Esophagus mucosa (tissue), 1 donor: ENCODE results near the gene SYPL1. TPM values are rescaled to one million over a fixed set of nuclear protein-coding genes. Genes with fewer than 3 reads are reported as not detected.
A peak's percentile ranks its signal among the peaks of the same experiment; 100 is the strongest.

Experiments used
- ATAC-seq: fragments of 200-7000 bp; cut with Tn5 transposase; one replicate; pipeline ENCODE4 v1.9.1; 2020
- total RNA-seq: library from RNA; stranded (reverse); gene quantifications from one replicate; pipeline ENCODE4 v1.2.4, GENCODE V29; 2023
- donor health status: DM: yes; HTN: yes; CAD: no.

Gene SYPL1
- total RNA-seq, 1 donor from 2014 or later = 131 TPM

DNA sequence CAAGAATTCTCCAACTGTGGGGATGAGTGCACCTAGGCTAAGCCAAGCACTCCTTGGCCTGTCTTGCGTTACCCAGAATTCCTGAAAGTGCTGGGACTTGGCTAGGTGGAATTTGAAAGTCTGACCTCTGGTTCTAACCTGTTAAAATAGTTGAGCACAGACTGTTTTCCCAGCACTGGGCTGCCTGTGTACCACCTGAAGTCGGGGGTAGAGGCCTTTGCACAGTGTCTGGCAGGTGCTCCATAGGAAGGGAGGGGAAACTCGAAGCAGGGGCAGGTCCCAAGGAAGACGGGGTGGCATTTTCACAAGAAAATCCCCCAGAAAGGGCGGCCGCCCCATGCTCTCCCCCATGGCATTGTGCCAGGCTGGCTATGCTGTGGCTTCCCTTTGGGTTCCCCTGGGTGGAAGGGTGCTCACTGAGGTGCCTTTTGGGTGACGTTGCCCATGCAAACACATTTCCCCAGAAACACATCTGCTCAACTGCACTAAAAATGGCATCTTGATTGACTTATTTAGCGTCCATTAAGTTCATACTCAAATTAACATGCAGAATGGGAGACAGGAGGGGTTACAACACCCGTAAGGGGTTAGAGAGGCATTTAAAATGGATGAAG, 62.9 kb downstream of the SYPL1 start:
- ATAC-seq = no peak

- ATAC-seq = no peak
Measured at GRCh38 chr7:106048706-106049020, 63.4 kb downstream of the SYPL1 start.

DNA sequence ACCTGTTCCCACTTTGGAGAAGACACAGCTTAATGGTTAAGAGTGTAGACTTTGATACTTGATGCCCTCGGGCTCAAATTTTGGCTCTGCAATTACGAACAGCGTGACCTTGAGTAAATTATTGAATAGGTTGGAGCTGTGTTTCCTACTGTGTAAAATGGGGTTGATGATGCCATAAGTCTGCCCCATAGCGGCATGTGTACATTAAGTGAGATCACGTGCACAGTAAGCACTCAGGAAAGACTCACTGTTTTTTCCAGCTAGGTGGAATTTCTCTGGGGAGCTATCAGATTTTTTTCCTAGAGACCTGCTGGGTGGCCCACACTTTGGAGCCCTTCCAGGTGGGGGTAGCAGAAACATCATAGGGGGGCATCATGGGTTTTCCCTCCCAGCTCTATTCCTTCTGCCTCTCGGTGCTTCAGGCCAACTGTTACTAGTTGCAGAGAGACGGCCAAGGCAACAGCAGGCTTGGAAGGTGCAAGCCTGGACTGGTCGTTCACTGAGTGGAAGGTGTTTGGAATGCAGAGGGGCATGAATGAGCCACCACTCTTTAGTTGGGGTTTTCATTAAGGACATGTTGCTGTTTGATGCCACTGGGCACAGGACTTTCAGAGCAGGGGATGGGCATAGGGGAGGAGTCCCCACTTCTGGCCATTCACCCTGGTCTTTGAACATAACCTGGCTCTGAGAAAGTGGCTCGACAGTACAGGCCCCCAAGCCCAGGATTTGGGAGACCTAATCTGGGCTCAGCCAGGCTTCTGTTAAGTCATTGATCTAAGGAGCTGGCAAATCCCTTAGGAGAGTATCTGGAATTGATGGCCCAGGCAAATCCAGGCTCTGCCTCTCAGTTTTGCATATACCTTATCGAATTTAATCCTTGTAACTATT, 64.0 kb downstream of the SYPL1 start:
- ATAC-seq = peak; percentile 64

GRCh38 chr7:106047184-106047583, 64.9 kb downstream of the SYPL1 start:
- no peak for ATAC-seq

- no peak for ATAC-seq
Measured at GRCh38 chr7:106045586-106045985, 66.5 kb downstream of the SYPL1 start.

DNA sequence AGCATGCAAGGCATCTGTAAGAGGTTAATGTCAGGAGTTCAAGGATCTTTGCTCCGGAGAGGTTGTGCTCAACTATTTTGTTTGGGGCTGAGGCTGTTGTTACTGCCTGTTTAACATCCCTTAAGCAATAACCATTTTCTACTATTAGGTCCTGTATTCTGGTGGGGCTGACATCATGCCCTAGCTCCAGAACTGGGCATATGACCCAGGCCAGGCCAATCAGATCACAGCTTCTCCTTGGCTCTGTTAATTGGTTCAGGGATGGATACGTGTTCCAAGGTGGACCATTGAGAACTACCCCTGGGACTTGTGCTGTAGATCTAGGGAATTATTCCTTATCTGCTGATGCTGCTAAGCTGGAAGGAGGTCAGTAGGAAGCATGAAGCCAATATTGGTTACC, 67.0 kb downstream of the SYPL1 start:
- ATAC-seq = no peak

GRCh38 chr7:106042196-106042611, 69.9 kb downstream of the SYPL1 start:
- no peak for ATAC-seq

DNA sequence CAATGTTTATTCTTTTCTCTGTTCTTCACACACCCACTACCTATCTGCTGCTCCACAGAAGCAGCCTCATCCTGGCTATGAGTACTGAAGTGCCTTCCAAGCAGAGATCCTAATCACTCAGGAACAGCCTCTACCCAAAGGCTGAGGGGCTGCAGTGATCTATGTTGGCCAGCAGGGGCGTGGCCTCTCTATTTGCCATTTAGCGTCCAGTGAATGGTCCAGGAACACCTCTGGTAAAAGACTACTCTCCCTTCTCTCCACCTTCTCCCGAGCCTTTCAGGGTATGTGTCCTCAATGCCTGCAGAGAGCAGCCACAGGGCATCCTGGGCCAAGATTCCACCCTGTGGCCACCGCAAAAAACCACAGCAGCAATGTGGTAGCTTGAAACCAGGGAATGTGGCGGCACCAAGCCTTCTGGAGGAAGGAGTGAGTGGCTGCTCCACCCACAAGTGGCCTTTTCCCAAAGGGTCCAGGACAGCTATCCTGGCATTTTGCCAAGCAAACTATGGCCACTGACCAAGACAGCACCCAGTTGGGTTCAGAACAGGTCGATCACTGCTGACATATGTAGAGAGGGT, 70.9 kb downstream of the SYPL1 start:
- peak; percentile 43 for ATAC-seq

Other genes with a start within 250 kb of the SYPL1 start
- 9.2 TPM for gene ATXN7L1, start 235.7 kb downstream of the SYPL1 start, total RNA-seq
- gene CDHR3, start 149.0 kb downstream of the SYPL1 start, total RNA-seq = 1.00 TPM
- gene NAMPT, start 172.7 kb upstream of the SYPL1 start, total RNA-seq = 418 TPM